HG03025 (cell line): ENCODE data around the gene COL9A2.

ENCODE experiments used
- ATAC-seq: cut with Tn5 transposase; IDR thresholded peaks from one replicate; pipeline ENCODE4 v1.9.1; 2021; ENCODE audit warnings: mild to moderate bottlenecking, moderate library complexity; ENCODE audit not compliant: unreplicated experiment, low FRiP score

Gene COL9A2

GRCh38 chr1:40265919-40266318 lies 51.2 kb downstream of the COL9A2 start:
- no peak for ATAC-seq

DNA sequence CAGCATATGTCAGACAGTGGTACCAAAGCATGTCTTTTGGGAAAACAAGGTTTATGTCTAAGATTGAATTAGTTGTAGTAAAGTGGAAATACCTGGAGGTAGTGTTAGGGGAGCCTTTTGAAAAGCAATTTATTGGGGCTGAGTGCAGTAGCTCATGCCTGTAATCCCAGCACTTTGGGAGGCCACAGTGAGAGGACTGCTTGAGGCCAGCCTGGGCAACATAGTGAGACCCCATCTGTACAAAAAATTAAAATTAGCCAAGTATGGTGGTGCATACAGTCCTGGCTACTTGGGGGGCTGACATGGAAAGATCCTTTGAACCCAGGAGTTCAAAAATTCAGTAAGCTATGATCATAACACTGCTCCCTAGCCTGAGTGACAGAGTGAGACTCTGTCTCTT lies 51.8 kb downstream of the COL9A2 start:
- no peak for ATAC-seq

DNA sequence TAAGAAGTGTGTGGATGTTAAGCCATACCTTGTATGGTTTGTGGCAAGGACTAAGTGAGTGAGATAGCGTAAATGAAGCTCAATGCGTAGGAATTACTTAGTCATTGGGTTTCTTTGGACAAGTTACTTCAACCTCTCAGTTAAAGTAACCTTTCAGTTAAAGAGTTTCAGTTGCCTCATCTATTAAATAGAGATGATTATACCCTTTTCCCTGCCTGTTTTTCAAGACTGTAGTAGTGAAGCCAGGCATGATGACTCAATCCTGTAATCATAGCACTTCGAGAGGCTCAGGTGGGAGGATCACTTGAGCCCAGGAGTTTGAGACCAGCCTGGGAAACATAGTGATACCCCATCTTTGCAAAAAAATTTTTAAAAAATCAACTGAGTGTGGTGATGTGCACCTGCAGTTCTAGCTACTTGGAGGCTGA lies 52.7 kb downstream of the COL9A2 start:
- no peak for ATAC-seq

DNA sequence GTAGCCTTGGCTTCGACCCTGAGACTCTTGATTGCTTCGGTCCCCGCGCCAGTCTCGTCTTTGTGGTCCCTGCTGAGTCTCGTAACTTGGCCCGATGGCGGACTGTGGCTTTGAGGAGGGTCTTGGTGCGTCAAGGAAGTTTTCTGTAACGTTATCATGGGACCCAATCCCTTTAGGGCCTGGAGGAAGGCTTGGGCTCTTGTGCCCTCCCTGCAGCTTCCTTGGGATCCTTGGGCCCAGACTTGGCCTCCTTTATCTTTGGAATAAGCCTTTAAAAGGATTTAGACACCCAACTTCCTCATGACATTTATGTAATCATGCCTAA lies 58.7 kb downstream of the COL9A2 start:
- peak; percentile 6 for ATAC-seq

- peak; percentile 90 for ATAC-seq
Observed at GRCh38 chr1:40257688-40258444, 59.2 kb downstream of the COL9A2 start, which contains the start of gene ZMPSTE24. Gene ZMPSTE24, plus strand, starts transcription at chr1:40258236. Its CDS starts 36 bp downstream, at chr1:40258272.

- ATAC-seq: peak; percentile 13
Observed at GRCh38 chr1:40257313-40257687, 59.8 kb downstream of the COL9A2 start.

DNA sequence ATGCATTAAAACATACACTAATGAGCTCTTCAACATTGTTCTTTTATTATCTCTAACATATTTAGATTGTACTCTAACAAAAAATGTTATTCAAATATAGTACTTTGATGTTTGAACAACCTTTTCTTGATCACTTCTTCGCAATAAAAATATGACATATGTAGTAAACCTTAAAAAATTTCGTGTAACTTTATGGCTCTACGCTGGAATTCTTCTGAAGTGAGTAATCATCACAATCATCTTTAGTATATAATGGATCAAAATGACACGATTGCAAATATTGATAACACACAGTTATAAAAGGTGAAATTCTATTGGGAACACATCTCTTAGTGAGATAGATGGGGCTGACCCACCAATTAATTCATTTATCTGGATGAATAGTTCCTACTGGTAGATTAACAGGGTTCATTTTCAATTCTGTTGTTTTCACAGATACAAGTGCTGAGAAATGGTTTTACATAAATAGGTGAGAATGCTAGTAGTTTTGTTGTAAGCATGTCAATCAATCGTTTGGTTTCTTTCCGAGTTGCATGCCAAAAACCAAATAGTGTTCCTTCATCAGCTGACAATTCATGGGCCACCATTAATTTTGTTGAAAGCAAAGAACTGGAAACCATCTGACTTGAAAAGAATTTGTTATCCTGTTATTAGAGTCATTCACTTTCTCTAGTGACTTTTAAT lies 60.5 kb downstream of the COL9A2 start:
- no peak for ATAC-seq

GRCh38 chr1:40255231-40255630 lies 61.9 kb downstream of the COL9A2 start:
- ATAC-seq: no peak

DNA sequence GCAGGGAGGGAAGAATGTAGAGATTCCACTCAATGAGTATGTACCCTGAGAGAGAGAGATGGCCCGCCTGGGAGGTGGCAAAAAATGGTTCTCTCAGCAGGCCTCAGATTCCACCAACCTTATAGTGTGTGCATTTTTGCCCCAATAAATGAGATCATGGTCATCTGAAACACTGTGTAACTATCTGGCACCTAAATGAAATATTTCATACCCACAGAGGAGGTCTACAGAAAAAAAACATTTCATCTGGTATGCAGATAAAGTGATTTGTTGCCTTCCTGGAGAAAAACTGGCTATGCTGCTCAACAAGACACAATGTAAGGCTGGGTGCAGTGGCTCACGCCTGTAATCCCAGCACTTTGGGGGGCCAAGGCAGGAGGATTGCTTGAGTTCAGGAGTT lies 64.5 kb downstream of the COL9A2 start:
- ATAC-seq: no peak

DNA sequence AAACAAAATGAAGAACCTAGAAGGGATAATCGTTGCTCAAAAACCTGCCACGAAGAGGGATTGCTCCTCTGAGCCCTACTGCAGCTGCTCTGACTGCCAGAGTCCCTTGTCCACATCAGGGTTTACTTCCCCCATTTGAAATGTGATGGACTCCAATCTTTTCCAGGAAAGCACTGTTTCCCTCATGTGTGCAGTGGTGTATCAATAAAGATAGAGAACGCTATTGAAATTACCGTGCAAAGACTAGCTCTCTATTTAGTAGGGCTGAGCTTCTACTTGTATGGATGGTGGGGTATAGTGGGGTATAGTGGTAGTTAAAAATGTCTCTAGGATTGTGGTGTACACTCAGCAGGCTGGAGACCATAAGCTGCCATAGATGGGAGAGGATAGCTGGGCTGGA lies 65.6 kb downstream of the COL9A2 start:
- ATAC-seq: no peak
